T-helper 2 cell (primary cell): ENCODE data around the gene ROBO1.

Source experiments
- DNase-seq, 5 experiments: peaks; one replicate each; pipeline versions ENCODE4 v3.0.0 to v3.0.0-alpha.2; 2012 to 2022

The ROBO1 gene

GRCh38 chr3:79002465-79003372, 765.1 kb downstream of the ROBO1 start:
- DNase-seq = no peak

- no peak for DNase-seq
These were observed 766.5 kb downstream of the ROBO1 start for GRCh38 chr3:79001255-79001654.

GRCh38 chr3:78999139-78999538, 768.7 kb downstream of the ROBO1 start:
- no peak for DNase-seq

- DNase-seq = no peak
These were observed 772.7 kb downstream of the ROBO1 start for GRCh38 chr3:78995087-78995486.

- DNase-seq = no peak
These were observed 773.4 kb downstream of the ROBO1 start for GRCh38 chr3:78994174-78995027.

- no peak for DNase-seq
These were observed 774.4 kb downstream of the ROBO1 start for GRCh38 chr3:78993375-78993774.

GRCh38 chr3:78992830-78993229, 775.0 kb downstream of the ROBO1 start:
- no peak for DNase-seq

GRCh38 chr3:78992400-78992799, 775.4 kb downstream of the ROBO1 start:
- no peak for DNase-seq

GRCh38 chr3:78991656-78992055, 776.1 kb downstream of the ROBO1 start:
- no peak for DNase-seq

- DNase-seq = no peak
These were observed 777.6 kb downstream of the ROBO1 start for GRCh38 chr3:78990156-78990555.

GRCh38 chr3:78988324-78988723, 779.5 kb downstream of the ROBO1 start:
- no peak for DNase-seq

GRCh38 chr3:78986416-78987101, 781.2 kb downstream of the ROBO1 start:
- DNase-seq = no peak

- no peak for DNase-seq
These were observed 781.8 kb downstream of the ROBO1 start for GRCh38 chr3:78985981-78986380.

GRCh38 chr3:78979028-78979427, 788.8 kb downstream of the ROBO1 start:
- DNase-seq = no peak

- no peak for DNase-seq
These were observed 789.8 kb downstream of the ROBO1 start for GRCh38 chr3:78978037-78978436.

- no peak for DNase-seq
These were observed 790.7 kb downstream of the ROBO1 start for GRCh38 chr3:78977073-78977472.

GRCh38 chr3:78976200-78976599, 791.6 kb downstream of the ROBO1 start:
- DNase-seq = no peak

GRCh38 chr3:78974181-78974790, 793.5 kb downstream of the ROBO1 start:
- DNase-seq = no peak

- DNase-seq = no peak
These were observed 795.0 kb downstream of the ROBO1 start for GRCh38 chr3:78972617-78973301.

- DNase-seq = no peak
These were observed 797.1 kb downstream of the ROBO1 start for GRCh38 chr3:78970656-78971055.

- no peak for DNase-seq
These were observed 798.3 kb downstream of the ROBO1 start for GRCh38 chr3:78969483-78969882.

GRCh38 chr3:78967061-78967460, 800.7 kb downstream of the ROBO1 start:
- DNase-seq = no peak
